Upper lobe of left lung (tissue), 6 donors: ENCODE measurements around the gene PSEN1. TPM values are rescaled to one million over a fixed set of nuclear protein-coding genes. Genes with fewer than 3 reads are reported as not detected.

ENCODE experiments used
- ATAC-seq, 2 donors: fragments of 200-7000 bp; cut with Tn5 transposase; one replicate each; pipeline ENCODE4 v1.9.1; 2022; ENCODE audit warnings: mild to moderate bottlenecking in 2 of 2, moderate library complexity in 2 of 2; ENCODE audit not compliant: low FRiP score in 2 of 2
- DNase-seq, 2 donors: peaks; one replicate each; pipeline ENCODE4 v3.0.0-alpha.2; 2019 to 2020
- H3K27ac ChIP-seq, 4 donors: fragments of 200-600 bp; sonication (generic); one replicate each; pipeline ENCODE4 v1.5.1; 2016 to 2019
- H3K27me3 ChIP-seq, 4 donors: fragments of 200-600 bp; sonication (generic); one replicate each; pipeline ENCODE4 v1.5.1; 2017 to 2019
- H3K36me3 ChIP-seq, 4 donors: fragments of 200-600 bp; sonication (generic); one replicate each; pipeline ENCODE4 v1.5.1; 2016 to 2019
- H3K4me1 ChIP-seq, 4 donors: fragments of 200-600 bp; sonication (generic); one replicate each; pipeline ENCODE4 v1.5.1; 2018 to 2019
- H3K4me3 ChIP-seq, 4 donors: fragments of 200-600 bp; sonication (generic); one replicate each; pipeline ENCODE4 v1.5.1; 2017 to 2019; ENCODE audit warnings: mild to moderate bottlenecking in 2 of 4, moderate library complexity in 1 of 4
- H3K9me3 ChIP-seq, 4 donors: fragments of 200-600 bp; sonication (generic); one replicate each; pipeline ENCODE4 v1.5.1; 2018 to 2019
- EP300 ChIP-seq, 4 donors: sonication (generic); formaldehyde crosslinking; IDR thresholded peaks; one replicate each; pipeline ENCODE4 v1.5.1; 2017; ENCODE audit warnings: antibody characterized with exemption in 4 of 4, control low read depth in 2 of 4
- POLR2A ChIP-seq, 4 donors: fragments of 450-650 bp; IDR thresholded peaks; one replicate each; pipeline ENCODE4 v1.5.1; 2016 to 2017; ENCODE audit warnings: antibody characterized with exemption in 4 of 4, mild to moderate bottlenecking in 2 of 4
- POLR2AphosphoS5 ChIP-seq, 2 donors: sonication (generic); formaldehyde crosslinking; IDR thresholded peaks; one replicate each; pipeline ENCODE4 v1.5.1; 2017; ENCODE audit warnings: antibody characterized with exemption in 2 of 2
- WGBS, 2 donors: methylation state at CpG; one replicate each; pipeline ENCODE4 v1.1.5; 2017 to 2018; 5-methylcytosine and 5-hydroxymethylcytosine counted together
- total RNA-seq, 6 donors: library from RNA; depleted of rRNA in 4 of 6; stranded (reverse); fragments of >200 nt in 4 of 6; gene quantifications; one replicate each; pipeline versions ENCODE4 v1.1.0 to v1.2.1, GENCODE V29; 2016 to 2021
- TF ChIP-seq, protein P1 (sequence below), 6 experiments: fragments of 450-650 bp in 4 of 6; fragments of 200-600 bp in 2 of 6; sonication (generic) in 2 of 6; IDR thresholded peaks; one replicate each; pipeline ENCODE4 v1.5.1; 2016 to 2019; ENCODE audit warnings: antibody characterized with exemption in 6 of 6
- donor health status: DM: no; HTN: no; CAD: no; lungs with moderate emphysema.
- donor health status: DM: no; HTN: yes; CAD: no; lungs with severe emphysema.

Gene PSEN1
- total RNA-seq, 6 donors from 2014 or later, result 31.1 to 68.9 (median 56.8) TPM

GRCh38 chr14:73235531-73236155 is 99.3 kb downstream of the PSEN1 start:
- Histone ChIP-seq H3K4me1 (peaks cover 33 to 50% (median 47%) of the 10 kb centered on the region in 4 donors), H3K36me3 (no peaks in the 10 kb centered on the region), H3K27ac (no peak overlapping the region), H3K27me3 (peaks cover 0 to 21% (median 11%) of the 10 kb centered on the region in 4 donors), H3K4me3 (no peak overlapping the region), H3K9me3 (no peaks in the 10 kb centered on the region)
- ATAC-seq, result no peak
- no peak for TF ChIP-seq EP300 (IDR thresholded peaks at IDR 0.05)
- TF ChIP-seq, protein P1, sequence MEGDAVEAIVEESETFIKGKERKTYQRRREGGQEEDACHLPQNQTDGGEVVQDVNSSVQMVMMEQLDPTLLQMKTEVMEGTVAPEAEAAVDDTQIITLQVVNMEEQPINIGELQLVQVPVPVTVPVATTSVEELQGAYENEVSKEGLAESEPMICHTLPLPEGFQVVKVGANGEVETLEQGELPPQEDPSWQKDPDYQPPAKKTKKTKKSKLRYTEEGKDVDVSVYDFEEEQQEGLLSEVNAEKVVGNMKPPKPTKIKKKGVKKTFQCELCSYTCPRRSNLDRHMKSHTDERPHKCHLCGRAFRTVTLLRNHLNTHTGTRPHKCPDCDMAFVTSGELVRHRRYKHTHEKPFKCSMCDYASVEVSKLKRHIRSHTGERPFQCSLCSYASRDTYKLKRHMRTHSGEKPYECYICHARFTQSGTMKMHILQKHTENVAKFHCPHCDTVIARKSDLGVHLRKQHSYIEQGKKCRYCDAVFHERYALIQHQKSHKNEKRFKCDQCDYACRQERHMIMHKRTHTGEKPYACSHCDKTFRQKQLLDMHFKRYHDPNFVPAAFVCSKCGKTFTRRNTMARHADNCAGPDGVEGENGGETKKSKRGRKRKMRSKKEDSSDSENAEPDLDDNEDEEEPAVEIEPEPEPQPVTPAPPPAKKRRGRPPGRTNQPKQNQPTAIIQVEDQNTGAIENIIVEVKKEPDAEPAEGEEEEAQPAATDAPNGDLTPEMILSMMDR (IDR thresholded peaks at IDR 0.05), result no peak
- TF ChIP-seq POLR2A (IDR thresholded peaks at IDR 0.05), result no peak
- TF ChIP-seq POLR2AphosphoS5 (IDR thresholded peaks at IDR 0.05), result no peak
- 63 to 75% methylated on average over 6 of the region's 6 CpGs for WGBS, 2 donors
- no peak for DNase-seq

DNA sequence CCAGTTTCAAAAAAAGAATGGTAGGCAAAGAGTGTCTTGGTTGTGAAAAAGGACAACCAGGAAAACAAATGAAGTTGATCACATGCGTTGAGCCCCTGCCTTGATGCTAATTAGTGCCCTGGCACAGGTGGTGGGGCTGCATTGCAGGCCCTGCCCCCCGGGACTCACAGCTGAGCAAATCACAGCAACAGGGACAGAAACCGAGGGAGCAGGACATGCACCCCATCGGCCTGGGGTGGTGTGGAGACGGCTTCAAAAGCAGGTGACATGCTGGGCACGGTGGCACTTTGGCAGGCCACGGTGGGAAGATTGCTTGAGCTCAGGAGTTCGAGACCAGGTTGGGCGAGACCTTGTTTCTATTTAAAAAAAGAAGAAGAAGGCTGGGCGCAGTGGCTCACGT is 99.8 kb downstream of the PSEN1 start:
- Histone ChIP-seq H3K27me3 (peaks cover 0 to 21% (median 11%) of the 10 kb centered on the region in 4 donors), H3K4me1 (peaks cover 33 to 55% (median 51%) of the 10 kb centered on the region in 4 donors), H3K9me3 (no peaks in the 10 kb centered on the region), H3K27ac (no peak overlapping the region), H3K36me3 (no peaks in the 10 kb centered on the region), H3K4me3 (no peak overlapping the region)
- 73 to 79% methylated on average over 11 of the region's 11 CpGs for WGBS, 2 donors
- DNase-seq (no peak), ATAC-seq (no peak)
- TF ChIP-seq EP300 (IDR thresholded peaks at IDR 0.05) (no peak), POLR2AphosphoS5 (IDR thresholded peaks at IDR 0.05) (no peak), POLR2A (IDR thresholded peaks at IDR 0.05) (no peak)
- TF ChIP-seq, protein P1 (IDR thresholded peaks at IDR 0.05), result no peak

DNA sequence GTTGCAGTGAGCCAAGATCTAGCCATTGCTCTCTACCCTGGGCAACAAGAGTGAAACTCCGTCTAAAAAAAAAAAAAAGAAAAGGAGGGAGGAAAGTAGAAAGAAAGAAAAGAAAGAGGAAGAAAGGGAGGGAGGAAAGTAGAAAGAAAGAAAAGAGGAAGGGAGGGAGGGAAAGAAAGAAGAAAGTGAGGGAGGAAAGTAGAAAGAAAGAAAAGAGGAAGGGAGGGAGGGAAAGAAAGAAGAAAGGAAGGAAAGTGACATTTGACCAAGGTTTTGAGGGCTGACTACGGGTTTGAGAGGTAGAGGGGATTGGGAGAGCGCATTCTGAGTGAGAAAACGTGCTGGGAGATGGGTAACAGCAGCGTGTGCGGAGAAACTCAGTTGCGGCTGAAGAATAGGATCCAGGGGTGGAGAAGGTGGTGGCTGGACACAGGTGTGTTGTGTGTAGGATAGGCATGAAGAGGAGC is 100.5 kb downstream of the PSEN1 start:
- Histone ChIP-seq H3K27ac (no peak overlapping the region), H3K36me3 (no peaks in the 10 kb centered on the region), H3K4me1 (peaks cover 33 to 60% (median 52%) of the 10 kb centered on the region in 4 donors), H3K27me3 (peaks cover 0 to 21% (median 11%) of the 10 kb centered on the region in 4 donors), H3K9me3 (no peaks in the 10 kb centered on the region), H3K4me3 (peak overlapping the region in 2 of 4 donors; percentile 53 to 61)
- ATAC-seq (no peak), DNase-seq (no peak)
- WGBS, 2 donors, result 63 to 66% methylated on average over 6 of the region's 7 CpGs
- TF ChIP-seq EP300 (IDR thresholded peaks at IDR 0.05) (no peak), POLR2AphosphoS5 (IDR thresholded peaks at IDR 0.05) (no peak), POLR2A (IDR thresholded peaks at IDR 0.05) (no peak)
- TF ChIP-seq, protein P1 (IDR thresholded peaks at IDR 0.05), result no peak

- 7 to 13% methylated on average over 12 to 23 of the region's 48 CpGs for WGBS, 2 donors
- Histone ChIP-seq H3K27ac (peak within 1 kb of the TSS in 2 of 4 donors; percentile 45 to 50), H3K4me1 (peaks cover 28 to 60% (median 51%) of the 10 kb centered on the region in 4 donors), H3K27me3 (peaks cover 0 to 21% (median 11%) of the 10 kb centered on the region in 4 donors), H3K9me3 (no peaks in the 10 kb centered on the region), H3K4me3 (peak within 1 kb of the TSS; percentile 4 to 62 (median 57)), H3K36me3 (no peaks in the 10 kb centered on the region)
- TF ChIP-seq POLR2A (IDR thresholded peaks at IDR 0.05) (no peak), POLR2AphosphoS5 (IDR thresholded peaks at IDR 0.05) (no peak), EP300 (IDR thresholded peaks at IDR 0.05) (no peak)
- TF ChIP-seq, protein P1 (IDR thresholded peaks at IDR 0.05), result no peak
- DNase-seq (peak in 1 of 2 donors; percentile 53), ATAC-seq (peak in 1 of 2 donors; percentile 65)
Measured at GRCh38 chr14:73237219-73237785, 101.0 kb downstream of the PSEN1 start, which contains the start of gene PAPLN. Gene PAPLN, plus strand, starts transcription at chr14:73237506. Its CDS starts 2,273 bp downstream, at chr14:73239779.
